ENCODE measurements around the gene DMRTA2. TPM values are rescaled to one million over a fixed set of nuclear protein-coding genes. Genes with fewer than 3 reads are reported as not detected.

Gene DMRTA2
- total and polyA plus RNA-seq, 2 of the 8 experiments (the other 6 are each of a cell fraction or from before 2014, with no cell fraction given), result not detected

DNA sequence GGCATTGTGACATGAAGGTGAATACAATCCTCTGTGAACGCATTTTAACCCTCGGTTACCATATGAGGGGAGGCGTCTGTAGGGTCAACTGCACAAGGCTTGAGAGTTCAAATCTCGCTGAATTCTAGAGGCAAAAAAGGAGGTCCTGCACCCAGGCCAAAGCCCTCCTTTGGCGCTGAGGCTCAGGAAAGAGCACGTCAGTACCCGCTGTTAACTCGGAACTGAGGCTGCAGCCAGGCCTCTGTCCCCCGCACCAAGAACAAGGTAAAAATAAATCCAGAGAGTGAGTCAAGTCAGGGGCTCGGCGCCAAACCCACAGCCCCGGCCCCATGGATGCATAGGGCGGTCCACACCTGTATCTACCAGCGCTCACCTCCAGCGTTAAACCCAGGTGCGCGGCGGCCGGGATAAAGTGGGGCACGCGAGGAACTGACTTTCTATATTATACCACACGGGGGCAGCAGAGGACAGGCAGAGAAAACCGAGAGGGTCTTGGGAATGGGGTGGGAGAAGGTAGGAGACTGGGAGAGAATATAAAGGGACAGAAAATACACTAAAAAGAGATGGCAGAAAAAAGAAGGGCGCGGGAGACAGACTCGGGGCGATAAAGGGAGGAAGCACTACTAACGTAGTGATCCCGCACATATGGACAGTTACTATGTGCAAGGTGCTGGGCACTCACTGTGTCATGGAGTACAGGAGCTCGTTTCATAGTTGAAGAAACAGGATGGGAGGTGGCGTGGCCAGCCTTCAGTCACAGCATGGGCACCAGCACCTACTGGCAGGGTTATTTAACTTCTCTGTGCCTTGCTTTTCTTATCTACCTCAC is 54.9 kb downstream of the DMRTA2 start (continued):
- 0 out of 2 replicates have a peak, but pooled peaks have one; percentile 53 for TF ChIP-seq TCF12 (IDR thresholded peaks at IDR 0.05; ENCODE audit: low read depth, low read length)
- no peak for TF ChIP-seq E2F6 (IDR thresholded peaks at IDR 0.05)
- 0 out of 2 replicates have a peak, but pooled peaks have one; percentile 13 for TF ChIP-seq TEAD4 (IDR thresholded peaks at IDR 0.05; ENCODE audit: low read depth, low read length)
- no peak for TF ChIP-seq PHF8 (conservative IDR thresholded peaks at IDR 0.05; ENCODE audit: low read depth, low read length)
- no peak for TF ChIP-seq NRF1 (IDR thresholded peaks at IDR 0.05; ENCODE audit: low read depth, low read length)

All from H1 (cell line).